ENCODE data around the gene SEH1L.

The SEH1L gene

DNA sequence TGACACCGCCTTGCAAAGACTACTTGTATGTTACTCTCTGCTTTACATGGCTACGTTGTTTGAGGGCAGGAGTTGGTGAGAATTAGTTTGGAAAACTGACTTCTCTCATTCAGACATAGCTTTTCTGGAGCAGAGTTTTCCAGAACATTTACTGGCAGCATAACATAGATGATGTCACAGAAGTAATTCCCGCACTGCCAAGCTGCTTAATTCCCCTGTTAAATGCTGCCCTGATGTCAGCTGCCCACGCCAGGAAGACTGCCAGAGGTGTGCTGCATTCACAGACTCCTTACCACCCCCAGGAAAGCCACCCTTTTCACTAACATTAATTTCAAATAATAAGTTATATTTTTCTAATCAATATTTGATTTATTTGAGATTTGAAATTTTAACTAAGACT lies 39.1 kb upstream of the SEH1L start:
- TF ChIP-seq ZNF600 (tag by site-specific recombination; IDR thresholded peaks at IDR 0.05): peak; percentile 31; the same call in 1 of the 2 replicates
- TF ChIP-seq, protein P1, sequence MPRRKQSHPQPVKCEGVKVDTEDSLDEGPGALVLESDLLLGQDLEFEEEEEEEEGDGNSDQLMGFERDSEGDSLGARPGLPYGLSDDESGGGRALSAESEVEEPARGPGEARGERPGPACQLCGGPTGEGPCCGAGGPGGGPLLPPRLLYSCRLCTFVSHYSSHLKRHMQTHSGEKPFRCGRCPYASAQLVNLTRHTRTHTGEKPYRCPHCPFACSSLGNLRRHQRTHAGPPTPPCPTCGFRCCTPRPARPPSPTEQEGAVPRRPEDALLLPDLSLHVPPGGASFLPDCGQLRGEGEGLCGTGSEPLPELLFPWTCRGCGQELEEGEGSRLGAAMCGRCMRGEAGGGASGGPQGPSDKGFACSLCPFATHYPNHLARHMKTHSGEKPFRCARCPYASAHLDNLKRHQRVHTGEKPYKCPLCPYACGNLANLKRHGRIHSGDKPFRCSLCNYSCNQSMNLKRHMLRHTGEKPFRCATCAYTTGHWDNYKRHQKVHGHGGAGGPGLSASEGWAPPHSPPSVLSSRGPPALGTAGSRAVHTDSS (tag by site-specific recombination; IDR thresholded peaks at IDR 0.05): no peak
- 0 out of 2 replicates have a peak, but pooled peaks have one; percentile 13 for TF ChIP-seq ZNF366 (tag by site-specific recombination; conservative IDR thresholded peaks at IDR 0.05)
- H3K4me3 ChIP-seq (ENCODE audit: low read depth, low read length): no peak overlapping the region
- ChIA-PET CTCF (interaction anchor here (0.5 to 1.7 kb wide), 3 partner anchors 15 to 412 kb away, joined by 3 to 7 read pairs (median 3); no protein-coding TSS in a partner anchor), POLR2A (interaction anchor here (0.5 to 0.6 kb wide), 2 partner anchors 25 to 129 kb away, joined by 3 read pairs; no protein-coding TSS in a partner anchor)
- H3K9me3 ChIP-seq (ENCODE audit: control insufficient read depth, insufficient read depth, low read depth, low read length): no peaks in the 10 kb centered on the region
- H3K27ac ChIP-seq (ENCODE audit: extremely low read depth, low read depth, low read length): no peak overlapping the region
- no peaks in the 10 kb centered on the region for H3K36me3 ChIP-seq (ENCODE audit: control insufficient read depth in 2 of 2, insufficient read depth in 1 of 2, low read length in 2 of 2)
- peaks cover 9% of the 10 kb centered on the region; the same call in 1 of the 2 replicates for H3K4me1 ChIP-seq (ENCODE audit: control insufficient read depth, insufficient read depth, low read length)

DNA sequence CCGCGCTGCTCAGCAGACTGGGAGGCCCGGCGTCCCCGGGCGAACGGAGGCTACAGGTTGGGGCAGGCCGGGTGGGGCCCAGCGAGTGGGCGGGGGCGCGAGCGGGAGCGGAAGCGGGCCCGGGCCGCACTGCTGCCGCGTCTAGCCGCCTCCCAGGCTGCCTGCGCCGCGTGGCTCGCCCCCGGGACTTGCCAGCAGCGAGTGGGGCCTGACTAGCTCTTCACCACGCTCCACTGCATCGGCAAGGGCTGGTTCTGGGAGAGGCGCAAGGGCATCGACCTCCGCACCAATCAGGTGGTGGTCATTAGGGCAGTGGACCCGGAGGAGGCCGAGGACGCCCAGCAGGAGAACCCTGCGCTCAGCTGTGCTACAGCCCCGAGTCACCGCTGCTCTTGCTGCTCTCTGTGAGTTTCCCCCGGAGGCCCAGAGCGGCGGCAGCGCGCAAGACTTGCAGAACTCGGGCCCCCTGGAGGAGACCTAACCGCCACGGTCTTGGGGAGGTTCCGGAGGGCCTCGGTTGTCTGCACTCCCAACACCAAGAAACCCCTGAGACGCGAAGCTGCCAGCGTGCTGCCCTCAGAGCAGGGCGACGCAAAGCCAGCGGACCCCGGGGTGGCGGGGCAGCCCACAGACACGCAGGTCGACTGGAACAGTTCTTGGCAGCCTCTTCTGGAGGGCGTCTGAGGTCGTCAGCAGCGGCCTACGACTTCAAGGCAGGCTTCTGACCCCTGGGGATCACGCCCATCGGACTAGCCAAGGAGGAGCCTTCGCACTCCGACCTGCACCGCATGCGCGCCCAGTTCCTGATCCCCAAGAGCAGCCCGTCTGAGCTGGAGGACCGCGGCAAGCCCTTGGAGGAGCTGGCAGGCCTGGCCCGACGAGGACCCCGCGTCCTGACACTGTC lies 36.5 kb upstream of the SEH1L start:
- Histone ChIP-seq H3K27ac (ENCODE audit: extremely low read depth, low read depth, low read length) (no peak overlapping the region), H3K9me3 (ENCODE audit: control insufficient read depth, insufficient read depth, low read depth, low read length) (no peaks in the 10 kb centered on the region), H3K4me1 (ENCODE audit: control insufficient read depth, insufficient read depth, low read length) (peaks cover 9% of the 10 kb centered on the region; the same call in 1 of the 2 replicates), H3K4me3 (ENCODE audit: low read depth, low read length) (no peak overlapping the region), H3K36me3 (ENCODE audit: control insufficient read depth in 2 of 2, insufficient read depth in 1 of 2, low read length in 2 of 2) (no peaks in the 10 kb centered on the region)
- POLR2A ChIA-PET: interaction anchor here (1.6 kb wide), 1 partner anchor 37 kb away, joined by 4 read pairs; no protein-coding TSS in a partner anchor
- TF ChIP-seq HOXA7 (CRISPR knock-in tag; IDR thresholded peaks at IDR 0.05; ENCODE audit: borderline replicate concordance) (no peak), REPIN1 (tag by site-specific recombination; IDR thresholded peaks at IDR 0.05; ENCODE audit: low read depth) (no peak), ZNF747 (tag by site-specific recombination; IDR thresholded peaks at IDR 0.05) (no peak), TRIM28 (IDR thresholded peaks at IDR 0.05; ENCODE audit: borderline replicate concordance, low read length) (no peak), ZBTB8A (tag by site-specific recombination; IDR thresholded peaks at IDR 0.05) (no peak), ZNF514 (tag by site-specific recombination; IDR thresholded peaks at IDR 0.05) (no peak), ZNF37A (tag by site-specific recombination; IDR thresholded peaks at IDR 0.05) (no peak), ZNF610 (tag by site-specific recombination; IDR thresholded peaks at IDR 0.05; ENCODE audit: borderline replicate concordance) (no peak), ZXDB (tag by site-specific recombination; IDR thresholded peaks at IDR 0.05) (no peak), ZFHX2 (tag by site-specific recombination; conservative IDR thresholded peaks at IDR 0.05) (no peak)
- TF ChIP-seq, protein P2, sequence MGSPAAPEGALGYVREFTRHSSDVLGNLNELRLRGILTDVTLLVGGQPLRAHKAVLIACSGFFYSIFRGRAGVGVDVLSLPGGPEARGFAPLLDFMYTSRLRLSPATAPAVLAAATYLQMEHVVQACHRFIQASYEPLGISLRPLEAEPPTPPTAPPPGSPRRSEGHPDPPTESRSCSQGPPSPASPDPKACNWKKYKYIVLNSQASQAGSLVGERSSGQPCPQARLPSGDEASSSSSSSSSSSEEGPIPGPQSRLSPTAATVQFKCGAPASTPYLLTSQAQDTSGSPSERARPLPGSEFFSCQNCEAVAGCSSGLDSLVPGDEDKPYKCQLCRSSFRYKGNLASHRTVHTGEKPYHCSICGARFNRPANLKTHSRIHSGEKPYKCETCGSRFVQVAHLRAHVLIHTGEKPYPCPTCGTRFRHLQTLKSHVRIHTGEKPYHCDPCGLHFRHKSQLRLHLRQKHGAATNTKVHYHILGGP (tag by site-specific recombination; IDR thresholded peaks at IDR 0.05): no peak
- TF ChIP-seq, protein P3, sequence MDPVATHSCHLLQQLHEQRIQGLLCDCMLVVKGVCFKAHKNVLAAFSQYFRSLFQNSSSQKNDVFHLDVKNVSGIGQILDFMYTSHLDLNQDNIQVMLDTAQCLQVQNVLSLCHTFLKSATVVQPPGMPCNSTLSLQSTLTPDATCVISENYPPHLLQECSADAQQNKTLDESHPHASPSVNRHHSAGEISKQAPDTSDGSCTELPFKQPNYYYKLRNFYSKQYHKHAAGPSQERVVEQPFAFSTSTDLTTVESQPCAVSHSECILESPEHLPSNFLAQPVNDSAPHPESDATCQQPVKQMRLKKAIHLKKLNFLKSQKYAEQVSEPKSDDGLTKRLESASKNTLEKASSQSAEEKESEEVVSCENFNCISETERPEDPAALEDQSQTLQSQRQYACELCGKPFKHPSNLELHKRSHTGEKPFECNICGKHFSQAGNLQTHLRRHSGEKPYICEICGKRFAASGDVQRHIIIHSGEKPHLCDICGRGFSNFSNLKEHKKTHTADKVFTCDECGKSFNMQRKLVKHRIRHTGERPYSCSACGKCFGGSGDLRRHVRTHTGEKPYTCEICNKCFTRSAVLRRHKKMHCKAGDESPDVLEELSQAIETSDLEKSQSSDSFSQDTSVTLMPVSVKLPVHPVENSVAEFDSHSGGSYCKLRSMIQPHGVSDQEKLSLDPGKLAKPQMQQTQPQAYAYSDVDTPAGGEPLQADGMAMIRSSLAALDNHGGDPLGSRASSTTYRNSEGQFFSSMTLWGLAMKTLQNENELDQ (tag by site-specific recombination; IDR thresholded peaks at IDR 0.05; ENCODE audit: low read depth): no peak
- CTCF ChIA-PET: interaction anchor here (0.6 kb wide), 1 partner anchor 17 kb away, joined by 4 read pairs; no protein-coding TSS in a partner anchor

Measured in HEK293 (cell line).